ELR (cell line): ENCODE data around the gene COL10A1.
"Not testable (repeated sequence)": the region's sequence is repeated elsewhere in the genome, so short reads cannot be mapped to it uniquely, and the experiment has no call there.

Experiments used
- DNase-seq: peaks from one replicate; pipeline ENCODE4 v3.0.0-alpha.2; 2015; ENCODE audit warnings: low read depth

The COL10A1 gene

DNA sequence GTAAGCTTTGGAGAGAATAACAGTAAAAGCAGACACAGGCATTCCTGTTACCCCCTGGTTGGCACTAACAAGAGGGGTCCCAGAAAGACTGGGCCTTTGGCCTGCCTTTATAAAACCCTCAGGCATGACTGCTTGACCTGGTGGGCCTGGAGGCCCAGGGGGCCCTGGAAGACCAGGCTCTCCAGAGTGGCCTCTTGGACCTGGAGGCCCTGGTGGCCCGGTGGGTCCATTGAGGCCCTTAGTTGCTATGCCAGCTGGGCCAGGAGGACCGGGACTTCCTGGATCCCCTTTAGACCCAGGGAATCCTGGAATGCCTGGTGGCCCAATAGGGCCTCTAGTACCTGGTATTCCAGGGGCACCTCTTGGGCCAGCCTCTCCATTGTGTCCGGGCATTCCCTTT lies 5.5 kb downstream of the COL10A1 start:
- no peak for DNase-seq

DNA sequence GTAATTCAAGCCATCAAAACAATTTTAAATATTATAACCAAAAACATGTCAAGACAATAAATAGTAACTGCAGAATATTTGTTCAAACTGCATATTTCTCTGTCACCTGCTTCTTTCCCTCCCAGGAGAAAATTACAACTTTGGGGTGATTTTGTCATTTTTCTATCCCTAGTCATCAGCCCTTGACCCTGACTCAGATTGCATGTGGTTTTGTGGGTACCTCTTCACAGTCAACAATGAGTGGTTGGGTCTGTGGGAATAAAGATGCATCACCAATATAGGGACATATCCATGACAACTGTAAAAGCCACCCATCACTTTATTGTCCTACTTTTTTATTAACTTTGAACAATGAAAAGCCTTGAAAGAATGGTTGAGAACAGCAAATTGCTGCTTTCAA lies 7.3 kb downstream of the COL10A1 start:
- peak; percentile 80 for DNase-seq

DNA sequence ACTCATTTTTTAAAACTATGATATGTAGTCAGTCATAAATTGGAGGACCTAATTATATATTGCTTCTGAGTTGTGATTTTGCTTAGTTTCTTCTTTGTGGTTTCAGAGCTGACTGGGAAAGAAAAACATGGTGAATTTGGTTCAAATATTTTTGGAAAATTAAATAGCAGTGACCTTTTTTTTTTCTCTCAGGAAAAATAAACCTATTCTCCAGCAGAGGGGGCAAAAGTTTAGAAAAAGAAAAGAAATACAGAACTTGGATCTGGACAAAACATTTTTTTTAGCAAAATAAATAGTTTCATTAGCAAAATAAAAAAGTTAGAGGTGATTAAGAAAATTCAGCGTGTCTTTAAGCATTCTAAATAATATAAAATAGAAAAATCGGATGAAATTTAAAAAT lies 10.2 kb downstream of the COL10A1 start:
- peak; percentile 42 for DNase-seq

DNA sequence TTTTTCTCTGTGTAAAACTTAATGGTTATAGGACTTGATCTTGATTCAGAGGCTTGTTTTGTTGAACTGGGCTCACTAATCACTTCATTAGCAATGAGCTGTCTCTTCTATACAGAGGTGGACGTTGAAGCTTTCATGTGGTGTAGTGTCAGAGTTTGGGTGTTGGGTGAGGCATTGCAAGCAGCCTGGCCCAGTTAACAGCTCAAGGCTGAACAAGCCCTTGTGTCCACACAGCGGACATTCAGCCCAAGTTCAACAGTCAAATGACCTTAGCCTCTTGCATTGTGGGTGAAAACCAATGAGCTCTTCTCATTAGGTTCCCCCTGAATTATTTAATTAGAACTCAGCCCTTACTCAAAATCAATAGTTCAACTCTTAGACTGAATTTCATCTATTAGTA lies 12.5 kb downstream of the COL10A1 start:
- DNase-seq = no peak

DNA sequence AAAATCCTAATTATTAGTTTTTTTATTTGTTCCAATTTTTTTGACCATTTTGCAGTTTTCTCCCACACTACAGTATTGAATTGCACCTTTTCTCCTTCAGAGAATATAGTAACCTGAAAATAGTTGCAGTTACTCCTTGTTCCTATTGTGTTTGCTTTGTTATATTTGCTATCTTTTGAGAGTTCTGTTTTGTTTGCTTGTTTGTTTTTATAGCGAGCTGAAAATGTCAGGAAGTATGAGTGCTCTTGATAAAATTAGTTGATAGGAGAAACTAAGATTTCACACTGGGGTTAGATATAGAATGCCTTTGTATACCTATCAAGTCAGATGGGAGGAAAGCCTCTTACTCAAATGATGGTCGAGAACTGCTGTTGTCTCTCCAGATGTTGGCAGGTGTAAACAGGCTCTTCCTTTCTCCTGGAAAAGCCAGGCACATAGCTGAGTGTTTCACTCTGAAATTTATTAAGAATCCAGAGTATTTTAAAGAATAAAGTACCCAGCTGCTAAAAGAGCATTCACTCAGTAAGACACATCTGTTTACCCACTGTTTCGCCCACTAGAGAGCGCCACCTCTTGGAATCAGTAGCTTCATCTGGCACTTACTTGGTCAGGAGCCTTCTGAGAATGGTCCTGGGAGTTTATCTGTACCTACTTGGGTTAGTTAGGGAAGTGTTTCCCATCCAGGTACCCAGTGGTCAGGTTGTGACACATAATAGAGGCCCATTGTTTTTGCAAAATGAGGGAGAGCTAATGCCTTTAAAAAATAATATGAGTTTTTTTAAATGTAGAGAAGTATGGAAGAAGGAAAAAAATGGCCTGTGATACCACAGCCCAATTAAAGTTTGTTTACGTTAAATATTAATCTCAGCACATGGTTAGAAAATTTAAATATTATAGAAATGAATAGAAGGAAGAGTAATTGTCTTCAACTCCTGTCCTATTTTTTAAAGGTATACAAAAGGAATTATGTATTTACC lies 14.1 kb downstream of the COL10A1 start:
- DNase-seq = peak; percentile 63

DNA sequence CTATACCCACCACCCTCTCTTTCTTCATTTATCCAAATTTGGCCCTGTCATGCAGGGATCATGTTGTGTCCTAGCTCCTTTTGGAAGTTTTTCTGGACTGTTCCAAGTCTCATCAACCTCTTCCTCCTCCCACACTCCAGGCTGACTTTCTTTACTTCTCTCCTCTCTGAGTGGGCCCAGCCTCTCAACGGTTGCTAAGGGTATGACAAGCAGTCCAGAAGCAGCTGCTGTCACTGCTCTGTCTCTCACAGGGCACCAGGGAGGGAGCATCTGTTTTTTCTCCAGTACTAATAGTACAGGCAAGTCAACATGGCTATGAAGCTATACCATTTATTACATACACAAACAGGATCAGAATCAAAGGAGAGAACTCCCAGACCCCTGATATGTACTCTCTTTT lies 17.1 kb downstream of the COL10A1 start:
- no peak for DNase-seq

DNA sequence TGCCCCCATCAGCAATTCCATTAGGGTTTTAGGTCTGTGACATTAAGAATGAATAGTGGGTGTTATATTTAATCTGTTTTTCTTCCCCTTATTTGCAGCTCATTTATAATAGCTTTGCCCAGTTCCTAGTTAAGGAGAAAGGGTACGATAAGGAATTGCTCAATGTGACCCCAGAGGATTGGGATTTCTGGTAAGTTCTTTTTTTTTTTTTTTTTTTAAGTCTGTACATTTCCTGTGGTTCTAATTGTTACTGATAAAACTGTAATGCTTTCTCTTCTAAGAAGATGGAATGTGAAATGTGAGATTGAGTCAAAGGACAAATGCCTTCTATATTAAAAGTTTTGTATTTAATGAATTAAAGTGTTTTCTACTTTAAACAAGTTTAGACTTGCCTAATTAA lies 19.8 kb downstream of the COL10A1 start:
- DNase-seq = no peak

DNA sequence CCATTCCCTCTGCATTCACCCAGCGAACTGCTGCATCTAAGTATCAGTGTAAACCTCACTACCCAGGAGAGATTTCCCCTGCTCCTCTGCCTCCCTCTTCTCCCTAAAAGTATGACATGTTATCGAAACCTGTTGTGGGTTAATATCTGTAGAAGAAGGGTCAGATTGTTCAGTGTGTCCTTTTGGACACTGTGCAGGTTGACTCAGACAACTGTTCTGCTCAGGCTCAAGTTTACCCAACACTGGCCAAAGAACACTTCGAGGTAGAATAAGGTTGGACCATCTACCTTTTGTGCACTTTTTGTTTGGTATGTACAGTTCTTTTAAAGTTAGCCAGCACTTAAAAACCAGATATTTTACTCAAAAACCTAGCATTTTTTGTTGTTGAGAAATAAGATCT lies 20.7 kb downstream of the COL10A1 start:
- DNase-seq = no peak

DNA sequence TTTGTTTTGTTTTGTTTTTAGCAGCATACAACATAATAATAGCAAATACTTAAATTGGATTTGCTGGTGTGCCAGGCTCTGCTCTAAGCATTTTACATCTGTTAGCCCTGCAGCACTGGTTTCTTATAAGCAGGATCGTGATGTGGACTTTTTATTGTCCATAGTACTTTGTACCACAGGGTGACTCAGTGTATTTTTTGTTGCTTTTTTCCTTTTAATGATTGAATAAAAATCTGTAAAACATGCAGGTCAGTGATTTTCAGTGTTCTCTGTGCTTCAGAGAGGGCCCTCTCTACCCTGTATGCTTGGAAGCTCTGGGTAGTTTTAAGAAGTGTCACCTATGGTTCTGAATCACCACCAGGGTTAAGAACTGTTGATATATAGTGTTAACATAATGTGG lies 21.3 kb downstream of the COL10A1 start:
- no peak for DNase-seq

DNA sequence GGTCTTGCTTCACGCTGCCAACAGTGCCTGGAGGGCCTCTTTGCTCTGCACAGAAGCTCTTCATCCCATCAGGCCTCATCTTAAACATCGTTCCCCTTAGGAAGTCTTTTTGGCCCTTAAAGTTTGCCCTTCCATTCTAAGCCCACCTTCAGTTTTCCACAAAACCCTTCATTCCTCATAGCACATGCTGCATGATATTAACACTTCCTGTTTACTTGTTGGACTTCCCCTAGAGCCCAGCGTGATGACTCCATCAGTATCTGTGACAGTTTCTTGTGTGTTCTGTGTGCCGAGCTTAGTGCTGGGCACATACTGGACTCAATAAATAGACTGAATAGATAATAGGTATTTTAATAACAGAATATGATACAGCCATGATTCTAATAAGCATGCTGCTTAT lies 23.1 kb downstream of the COL10A1 start:
- DNase-seq = peak; percentile 23

DNA sequence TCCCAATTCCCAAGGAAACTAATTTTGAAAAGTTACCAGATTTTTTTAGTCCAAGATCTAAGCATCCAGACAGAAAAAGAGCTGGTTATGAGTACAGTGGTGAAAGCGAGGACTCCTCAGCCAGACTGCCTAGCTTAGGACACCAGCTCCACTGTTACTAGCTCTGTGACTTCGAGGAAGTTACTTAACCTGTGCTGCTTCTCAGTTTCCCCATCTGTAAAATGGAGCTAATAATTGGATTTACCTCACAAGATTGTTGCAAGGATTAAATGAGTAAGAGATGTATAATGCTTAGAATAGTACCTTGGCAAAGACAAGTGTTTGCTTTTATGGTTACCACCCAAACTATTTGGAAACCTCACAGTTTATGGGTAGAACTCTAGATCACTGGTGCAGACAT lies 24.1 kb downstream of the COL10A1 start:
- DNase-seq = no peak

DNA sequence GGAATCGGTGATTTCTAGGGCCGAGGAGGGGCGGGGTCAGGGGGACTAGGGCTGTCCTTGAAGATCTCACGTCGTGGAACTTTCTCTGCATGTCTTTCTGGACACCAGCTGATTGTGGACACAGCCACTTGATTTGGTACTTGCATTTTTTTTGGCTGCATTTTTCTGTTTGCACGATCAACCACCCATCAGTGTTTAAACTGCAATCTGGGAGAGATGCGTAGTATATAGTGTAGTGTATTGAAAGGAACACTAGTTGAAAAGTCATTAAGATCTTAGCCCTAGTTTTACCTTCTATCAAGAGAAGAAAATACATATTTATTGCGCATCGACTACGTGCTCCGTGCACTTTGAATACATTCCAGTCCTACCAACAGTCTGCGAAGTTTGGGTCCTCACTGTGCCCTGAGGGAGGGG lies 24.6 kb downstream of the COL10A1 start:
- DNase-seq = no peak

DNA sequence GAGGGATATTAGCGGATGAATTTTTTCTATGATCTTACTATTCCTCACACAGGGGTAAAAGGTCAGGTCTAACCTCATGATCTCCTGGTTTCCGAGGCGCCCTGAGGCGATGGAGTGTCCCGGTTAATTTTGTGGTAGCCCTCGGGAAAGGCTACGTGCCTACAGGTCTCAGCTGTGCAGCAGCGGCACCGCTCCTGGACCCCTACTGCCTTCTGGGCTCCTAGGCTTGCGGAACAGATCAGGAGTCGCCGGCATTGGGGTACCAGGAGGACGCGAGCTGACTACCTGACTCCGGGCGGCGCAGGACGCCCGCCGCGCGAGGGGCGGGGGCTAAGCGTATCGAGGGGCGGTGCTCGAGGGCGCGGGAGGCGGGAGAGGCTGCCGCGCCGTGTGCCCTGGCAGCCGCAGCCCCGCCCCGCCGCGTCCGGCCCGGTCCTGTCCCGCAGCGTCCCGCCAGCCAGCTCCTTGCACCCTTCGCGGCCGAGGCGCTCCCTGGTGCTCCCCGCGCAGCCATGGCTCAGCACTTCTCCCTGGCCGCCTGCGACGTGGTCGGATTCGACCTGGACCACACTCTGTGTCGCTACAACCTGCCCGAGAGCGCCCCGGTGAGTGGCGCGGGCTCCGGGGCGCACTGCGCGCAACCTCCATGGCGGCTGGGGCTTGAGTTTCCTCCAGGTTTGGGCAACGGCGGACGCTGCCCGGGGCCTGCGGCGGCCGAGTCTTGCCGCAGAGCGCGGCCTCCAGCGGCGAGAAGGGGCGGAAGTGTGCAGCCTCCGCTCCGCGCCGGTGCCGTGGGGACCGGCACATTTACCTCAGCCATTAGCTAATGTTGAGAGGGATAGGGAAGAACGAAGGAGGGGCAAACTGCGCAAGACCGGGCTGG lies 25.3 kb downstream of the COL10A1 start, which contains the start of gene NT5DC1:
Gene NT5DC1, plus strand, starts transcription at position 435 of the 883 bp plus-strand sequence. Its CDS starts 78 bp downstream, at position 513.
- peak; percentile 88 for DNase-seq

DNA sequence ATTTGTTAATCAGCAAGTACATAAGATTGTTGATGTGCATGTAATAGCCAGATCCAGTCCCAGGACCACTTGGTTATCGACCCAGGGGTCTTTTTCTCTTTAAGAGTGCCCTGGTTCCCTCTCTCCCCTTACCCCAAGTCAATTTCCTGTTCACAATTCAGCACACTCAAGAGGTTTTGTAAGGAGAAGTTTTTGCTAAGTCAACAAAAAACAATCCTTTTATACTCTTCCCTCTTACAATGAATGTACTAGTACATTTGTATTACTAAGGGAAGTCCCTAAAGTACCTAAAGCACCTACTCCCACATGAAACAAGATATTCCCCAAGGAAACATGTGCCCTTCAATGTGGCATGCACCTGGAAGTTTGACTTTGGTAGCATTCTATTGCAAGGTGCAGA lies 26.9 kb downstream of the COL10A1 start:
- no peak for DNase-seq

DNA sequence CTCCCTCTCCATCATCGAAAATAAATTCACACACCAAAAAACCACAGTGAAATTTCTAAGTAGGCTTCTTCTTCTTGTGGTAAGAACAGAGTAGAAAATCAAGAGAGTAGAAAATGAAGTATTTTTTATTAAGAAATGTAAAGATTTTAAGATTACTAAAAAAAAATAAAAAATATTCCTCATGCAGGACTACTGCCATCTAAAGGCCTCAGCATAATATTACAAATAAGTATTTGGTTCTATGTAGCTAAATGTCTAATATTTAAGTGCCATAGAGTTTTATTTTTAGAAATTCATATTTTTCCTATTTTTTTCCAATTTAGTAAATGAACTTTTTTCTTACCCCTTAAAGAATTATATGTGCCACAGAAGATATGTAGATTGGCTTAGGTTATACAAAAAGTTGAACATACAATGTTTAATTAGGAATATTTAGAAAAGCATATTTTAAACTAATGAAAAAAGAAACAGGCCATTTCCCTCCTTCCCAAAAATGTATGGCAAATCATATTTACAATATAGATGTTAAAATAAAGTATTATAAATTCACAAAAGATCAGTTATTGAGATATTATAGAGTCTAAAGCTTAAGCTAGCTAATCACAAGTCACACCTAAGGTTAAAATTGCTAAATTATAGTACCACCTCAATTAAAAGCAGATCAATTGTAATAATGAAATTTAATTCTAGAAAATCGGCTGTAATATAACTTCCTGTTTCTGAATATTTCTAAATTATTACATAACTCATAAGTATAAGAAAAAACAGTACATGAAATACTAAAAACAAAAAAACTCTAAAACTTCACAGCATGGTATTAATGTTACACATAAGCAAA lies 28.7 kb downstream of the COL10A1 start:
- DNase-seq = peak; percentile 58

DNA sequence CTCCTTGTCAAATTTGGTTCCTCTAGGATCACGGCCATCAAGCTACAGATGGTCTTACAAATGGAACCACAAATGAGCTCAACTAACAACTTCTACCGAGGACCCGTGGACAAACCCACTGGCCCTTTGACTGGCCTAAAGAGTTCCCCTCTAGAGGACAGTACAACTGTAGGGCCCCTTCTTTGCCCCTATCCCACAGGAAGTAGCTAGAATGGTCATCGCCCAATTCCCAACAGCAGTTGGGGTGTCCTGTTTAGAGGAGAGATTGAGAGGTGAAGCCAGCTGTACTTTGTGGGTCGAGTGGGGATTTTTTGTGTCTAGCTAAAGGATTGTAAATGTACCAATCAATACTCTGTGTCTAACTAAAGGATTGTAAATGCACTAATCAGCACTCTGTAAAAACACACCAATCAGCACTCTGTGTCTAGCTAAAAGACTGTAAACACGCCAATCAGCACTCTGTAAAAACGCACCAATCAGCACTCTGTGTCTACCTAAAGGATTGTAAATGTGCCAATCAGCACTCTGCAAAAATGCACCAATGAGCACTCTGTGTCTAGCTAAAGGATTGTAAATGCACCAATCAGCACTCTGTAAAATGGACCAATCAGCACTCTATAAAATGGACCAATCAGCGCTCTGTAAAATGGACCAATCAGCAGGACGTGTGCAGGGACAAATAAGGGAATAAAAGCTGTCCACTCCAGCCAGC lies 29.7 kb downstream of the COL10A1 start:
- DNase-seq = not testable (repeated sequence)

DNA sequence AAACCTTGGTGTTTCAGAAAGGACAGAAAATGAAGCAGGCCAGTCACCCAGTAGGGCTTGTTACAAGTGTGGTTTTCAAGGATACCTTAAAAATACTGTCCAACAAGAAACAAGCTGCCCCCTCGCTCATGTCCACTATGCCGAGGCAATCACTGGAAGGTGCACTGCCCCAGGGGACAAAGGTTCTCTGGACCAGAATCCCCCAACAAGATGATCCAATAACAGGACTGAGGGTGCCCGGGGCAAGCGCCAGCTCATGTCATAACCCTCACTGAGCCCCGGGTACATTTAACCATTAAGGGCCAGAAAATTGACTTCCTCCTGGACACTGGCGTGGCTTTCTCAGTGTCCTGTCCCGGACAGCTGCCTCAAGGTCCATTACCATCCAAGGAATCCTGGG lies 31.9 kb downstream of the COL10A1 start:
- no peak for DNase-seq

DNA sequence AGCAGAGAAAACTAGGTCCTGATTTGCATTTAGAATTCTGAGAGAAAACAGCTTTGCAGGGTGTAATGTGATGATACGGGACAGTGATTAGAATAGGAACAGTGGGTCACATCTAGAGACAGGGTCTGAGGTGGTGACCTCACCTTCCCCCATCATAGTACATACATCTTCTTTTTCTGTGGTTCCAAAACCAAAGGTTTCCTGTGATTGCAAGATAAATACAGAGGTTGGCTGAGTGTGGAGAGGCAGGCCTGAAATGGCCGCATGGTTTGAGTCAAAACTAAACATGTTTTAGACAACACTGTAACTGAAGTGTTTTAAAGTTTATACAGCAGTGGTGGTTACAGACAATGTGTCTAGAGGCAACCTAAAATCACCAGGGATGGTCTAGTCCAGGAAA lies 35.7 kb downstream of the COL10A1 start:
- no peak for DNase-seq

DNA sequence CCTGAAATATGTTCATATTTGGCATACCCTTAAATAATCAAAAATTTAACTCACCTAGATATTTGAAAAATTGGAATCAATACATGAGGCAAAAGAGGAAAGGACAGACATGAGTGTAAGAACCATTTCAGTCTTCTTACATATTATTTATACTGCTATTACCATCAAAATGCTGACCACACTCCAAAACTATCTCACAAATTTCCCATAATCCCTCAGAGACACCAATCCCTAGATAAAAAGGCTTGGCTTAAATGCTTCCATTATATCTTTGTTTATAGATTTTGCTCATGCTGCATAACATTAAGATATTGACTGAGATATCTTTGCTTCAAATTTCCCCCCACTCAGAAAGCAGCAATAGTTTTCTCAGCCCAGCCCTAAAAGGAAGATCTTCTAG lies 37.0 kb downstream of the COL10A1 start:
- no peak for DNase-seq

DNA sequence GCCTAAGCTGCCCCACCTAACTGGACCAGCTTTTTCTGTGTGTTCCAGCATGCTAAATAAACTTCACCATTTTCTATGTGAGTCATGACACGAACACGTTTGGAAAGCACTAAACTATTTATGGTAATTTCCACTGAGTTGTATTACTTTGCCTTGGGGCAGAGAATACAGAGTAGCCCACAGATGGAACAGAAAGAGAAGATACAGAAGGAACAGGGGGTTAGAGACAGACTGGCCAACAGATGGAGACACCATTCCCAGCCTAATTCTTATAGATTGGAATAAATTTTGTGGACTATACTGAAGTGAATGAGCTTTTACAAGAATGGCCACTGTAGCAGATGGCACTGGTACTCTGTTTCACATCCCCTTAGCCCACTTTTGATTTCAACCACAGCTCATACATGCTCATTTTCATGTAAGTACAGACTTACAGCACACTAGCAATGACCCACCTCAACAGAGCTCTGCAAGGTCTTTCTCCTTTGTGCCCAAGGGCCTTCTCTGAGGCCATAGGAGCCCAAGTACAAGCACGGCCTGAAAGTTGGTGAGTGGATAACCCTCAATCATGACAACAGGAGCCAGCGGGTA lies 38.4 kb downstream of the COL10A1 start:
- peak; percentile 90 for DNase-seq

DNA sequence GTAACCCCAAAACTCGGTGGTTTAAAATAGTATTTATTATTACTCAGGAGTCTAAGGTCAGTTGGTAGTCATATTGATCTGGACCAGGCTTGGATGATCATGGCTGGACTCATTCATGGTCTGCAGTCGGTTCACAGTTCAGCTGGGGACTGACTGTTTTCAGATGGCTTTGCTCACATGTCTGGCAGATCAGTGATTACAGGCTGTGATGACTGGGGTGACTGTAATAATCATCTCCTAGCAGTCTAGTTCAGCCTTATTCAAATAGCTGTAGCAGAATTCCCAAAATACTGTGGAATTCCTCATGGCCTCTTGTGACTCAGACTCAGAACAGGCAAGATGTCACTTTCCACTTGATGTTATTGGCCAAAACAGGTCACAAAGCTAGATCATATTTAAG lies 41.6 kb downstream of the COL10A1 start:
- DNase-seq = no peak
